Stomach (tissue), 4 donors: ENCODE measurements around the gene DNER.
"Not testable (repeated sequence)": the region's sequence is repeated elsewhere in the genome, so short reads cannot be mapped to it uniquely, and the experiment has no call there.

Experiments used
- EP300 ChIP-seq: sonication (generic); formaldehyde crosslinking; IDR thresholded peaks from one replicate; pipeline ENCODE4 v1.6.1; 2017; ENCODE audit warnings: antibody characterized with exemption
- POLR2A ChIP-seq, 4 donors: fragments of 450-650 bp; IDR thresholded peaks; one replicate each; pipeline ENCODE4 v1.6.1; 2016; ENCODE audit warnings: antibody characterized with exemption in 4 of 4, control low read depth in 2 of 4, mild to moderate bottlenecking in 1 of 4, moderate library complexity in 1 of 4
- POLR2AphosphoS5 ChIP-seq, 3 donors: sonication (generic); formaldehyde crosslinking; IDR thresholded peaks; one replicate each; pipeline ENCODE4 v1.6.1; 2016; ENCODE audit warnings: antibody characterized with exemption in 3 of 3
- TF ChIP-seq, protein P1 (sequence below), 7 experiments: fragments of 450-650 bp in 4 of 7; fragments of 200-600 bp in 3 of 7; sonication (generic) in 3 of 7; IDR thresholded peaks; one replicate each; pipeline ENCODE4 v1.5.1; 2016 to 2019; ENCODE audit warnings: antibody characterized with exemption in 7 of 7, control low read depth in 2 of 7, mild to moderate bottlenecking in 1 of 7

DNA sequence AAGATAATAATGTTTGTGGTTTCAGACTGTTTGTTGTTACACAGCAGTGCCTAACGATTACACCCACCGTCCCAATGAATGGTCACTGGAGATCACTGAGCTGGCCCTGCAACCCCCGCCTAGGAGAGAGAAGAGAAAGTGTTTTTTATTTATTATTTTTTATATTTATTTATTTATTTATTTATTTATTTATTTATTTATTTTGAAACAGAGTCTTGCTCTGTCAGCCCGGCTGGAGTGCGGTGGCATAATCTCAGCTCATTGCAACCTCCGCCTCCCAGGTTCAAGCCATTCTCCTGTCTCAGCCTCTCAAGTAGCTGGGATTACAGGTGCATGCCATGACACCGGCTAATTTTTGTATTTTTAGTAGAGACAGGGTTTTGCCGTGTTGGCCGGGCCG lies 43.1 kb upstream of the DNER start:
- TF ChIP-seq, protein P1, sequence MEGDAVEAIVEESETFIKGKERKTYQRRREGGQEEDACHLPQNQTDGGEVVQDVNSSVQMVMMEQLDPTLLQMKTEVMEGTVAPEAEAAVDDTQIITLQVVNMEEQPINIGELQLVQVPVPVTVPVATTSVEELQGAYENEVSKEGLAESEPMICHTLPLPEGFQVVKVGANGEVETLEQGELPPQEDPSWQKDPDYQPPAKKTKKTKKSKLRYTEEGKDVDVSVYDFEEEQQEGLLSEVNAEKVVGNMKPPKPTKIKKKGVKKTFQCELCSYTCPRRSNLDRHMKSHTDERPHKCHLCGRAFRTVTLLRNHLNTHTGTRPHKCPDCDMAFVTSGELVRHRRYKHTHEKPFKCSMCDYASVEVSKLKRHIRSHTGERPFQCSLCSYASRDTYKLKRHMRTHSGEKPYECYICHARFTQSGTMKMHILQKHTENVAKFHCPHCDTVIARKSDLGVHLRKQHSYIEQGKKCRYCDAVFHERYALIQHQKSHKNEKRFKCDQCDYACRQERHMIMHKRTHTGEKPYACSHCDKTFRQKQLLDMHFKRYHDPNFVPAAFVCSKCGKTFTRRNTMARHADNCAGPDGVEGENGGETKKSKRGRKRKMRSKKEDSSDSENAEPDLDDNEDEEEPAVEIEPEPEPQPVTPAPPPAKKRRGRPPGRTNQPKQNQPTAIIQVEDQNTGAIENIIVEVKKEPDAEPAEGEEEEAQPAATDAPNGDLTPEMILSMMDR (IDR thresholded peaks at IDR 0.05): not testable (repeated sequence)
- TF ChIP-seq POLR2A (IDR thresholded peaks at IDR 0.05); EP300; POLR2AphosphoS5 (IDR thresholded peaks at IDR 0.05): not testable (repeated sequence)
